Activated naive CD8-positive, alpha-beta T cell (primary cell): ENCODE data around the gene KDELR3.
"Not testable (repeated sequence)": the region's sequence is repeated elsewhere in the genome, so short reads cannot be mapped to it uniquely, and the experiment has no call there.

Source experiments
- H3K27ac Mint-ChIP-seq: one replicate; pipeline ENCODE4 v1.8.0; 2021; ENCODE audit warnings: mixed read lengths
- H3K27me3 Mint-ChIP-seq: one replicate; pipeline ENCODE4 v1.8.0; 2021; ENCODE audit warnings: mixed read lengths
- H3K36me3 Mint-ChIP-seq: one replicate; pipeline ENCODE4 v1.8.0; 2021; ENCODE audit warnings: mixed read lengths
- H3K4me1 Mint-ChIP-seq: one replicate; pipeline ENCODE4 v1.8.0; 2021; ENCODE audit warnings: low read depth, mixed read lengths
- H3K4me3 Mint-ChIP-seq: one replicate; pipeline ENCODE4 v1.8.0; 2021; ENCODE audit warnings: mild to moderate bottlenecking, mixed read lengths
- H3K9me3 Mint-ChIP-seq: one replicate; pipeline ENCODE4 v1.8.0; 2021; ENCODE audit warnings: low read depth, mixed read lengths

The KDELR3 gene

DNA sequence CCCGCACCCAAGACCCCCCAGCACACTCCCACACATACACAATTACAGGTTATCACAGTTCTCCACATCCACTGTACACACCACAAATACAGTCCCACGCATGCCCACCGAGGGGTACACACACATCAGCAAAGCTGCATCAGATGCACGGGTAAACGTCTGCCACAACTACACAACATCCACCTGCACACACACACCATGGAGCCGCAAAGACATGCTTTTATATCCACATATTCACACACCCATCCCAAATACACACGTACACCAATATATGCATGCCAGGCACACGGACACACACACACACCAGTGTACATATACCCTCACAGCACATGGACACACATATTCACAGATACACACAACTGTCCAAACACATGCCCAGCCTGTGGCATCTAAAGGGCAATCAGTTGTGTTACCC, 7.5 kb upstream of the KDELR3 start:
- Mint-ChIP-seq H3K27ac (no peak overlapping the region), H3K27me3 (peaks cover 50% of the 10 kb centered on the region), H3K4me3 (no peak overlapping the region)

DNA sequence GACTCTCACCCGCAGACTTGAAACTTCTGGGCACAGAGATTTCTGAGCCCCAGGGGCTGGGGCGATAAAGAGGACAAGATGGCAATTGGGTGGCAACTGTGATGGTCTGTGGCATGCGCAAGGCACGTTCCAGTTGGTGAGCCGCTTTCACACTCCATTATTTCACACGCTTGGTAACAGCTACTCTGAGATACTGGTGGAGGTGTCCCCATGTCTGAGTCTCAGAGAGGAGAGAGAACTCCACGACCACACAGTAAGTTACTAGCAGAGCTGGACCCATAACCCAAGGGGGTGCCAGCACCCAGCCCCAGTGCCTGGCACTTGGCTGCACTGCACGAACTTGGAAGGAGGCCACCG, 6.9 kb upstream of the KDELR3 start:
- Mint-ChIP-seq H3K27me3 (peaks cover 50% of the 10 kb centered on the region), H3K27ac (no peak overlapping the region), H3K4me1 (peaks cover 16% of the 10 kb centered on the region), H3K4me3 (no peak overlapping the region), H3K36me3 (no peaks in the 10 kb centered on the region), H3K9me3 (no peaks in the 10 kb centered on the region)

More for the DNA sequence above, 7.5 kb upstream of the KDELR3 start:
- Mint-ChIP-seq H3K36me3 (no peaks in the 10 kb centered on the region), H3K9me3 (no peaks in the 10 kb centered on the region), H3K4me1 (peaks cover 16% of the 10 kb centered on the region)

DNA sequence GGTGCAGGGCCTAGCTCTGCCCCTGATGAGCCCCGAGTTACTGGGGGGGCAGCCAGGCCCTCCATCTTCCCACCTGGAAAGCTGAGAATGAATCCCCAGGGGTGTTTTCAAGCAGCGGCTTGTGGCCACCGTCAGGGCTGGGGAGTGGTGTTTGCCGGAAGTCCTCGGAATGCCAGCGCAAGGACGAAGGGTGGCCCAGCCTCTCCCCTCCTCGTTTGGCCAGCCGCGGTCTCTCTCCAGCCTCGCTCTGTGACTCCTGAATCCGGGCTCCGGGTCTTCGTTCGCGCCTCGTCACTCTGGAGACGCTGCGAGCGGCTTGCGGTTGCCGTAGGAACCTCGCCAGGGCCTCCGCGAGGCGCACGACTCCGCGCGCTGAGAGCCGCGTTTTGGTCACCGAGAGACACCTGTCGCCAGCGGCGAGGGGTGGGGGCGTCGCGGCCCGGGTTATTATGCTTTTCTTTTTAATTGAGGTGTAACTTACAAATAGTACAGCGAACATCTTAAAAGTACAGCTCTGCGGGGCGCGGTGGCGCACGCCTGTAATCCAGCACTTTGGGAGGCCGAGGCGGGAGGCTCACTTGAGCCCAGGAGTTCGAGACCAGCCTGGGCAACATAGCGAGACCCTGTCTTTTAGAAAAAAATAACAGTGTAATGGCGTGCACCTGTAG, 6.3 kb upstream of the KDELR3 start:
- no peaks in the 10 kb centered on the region for H3K36me3 Mint-ChIP-seq
- H3K27ac Mint-ChIP-seq, result no peak overlapping the region
- H3K4me1 Mint-ChIP-seq, result peaks cover 12% of the 10 kb centered on the region
- H3K4me3 Mint-ChIP-seq, result no peak overlapping the region
- H3K9me3 Mint-ChIP-seq, result no peaks in the 10 kb centered on the region
- peaks cover 47% of the 10 kb centered on the region for H3K27me3 Mint-ChIP-seq

DNA sequence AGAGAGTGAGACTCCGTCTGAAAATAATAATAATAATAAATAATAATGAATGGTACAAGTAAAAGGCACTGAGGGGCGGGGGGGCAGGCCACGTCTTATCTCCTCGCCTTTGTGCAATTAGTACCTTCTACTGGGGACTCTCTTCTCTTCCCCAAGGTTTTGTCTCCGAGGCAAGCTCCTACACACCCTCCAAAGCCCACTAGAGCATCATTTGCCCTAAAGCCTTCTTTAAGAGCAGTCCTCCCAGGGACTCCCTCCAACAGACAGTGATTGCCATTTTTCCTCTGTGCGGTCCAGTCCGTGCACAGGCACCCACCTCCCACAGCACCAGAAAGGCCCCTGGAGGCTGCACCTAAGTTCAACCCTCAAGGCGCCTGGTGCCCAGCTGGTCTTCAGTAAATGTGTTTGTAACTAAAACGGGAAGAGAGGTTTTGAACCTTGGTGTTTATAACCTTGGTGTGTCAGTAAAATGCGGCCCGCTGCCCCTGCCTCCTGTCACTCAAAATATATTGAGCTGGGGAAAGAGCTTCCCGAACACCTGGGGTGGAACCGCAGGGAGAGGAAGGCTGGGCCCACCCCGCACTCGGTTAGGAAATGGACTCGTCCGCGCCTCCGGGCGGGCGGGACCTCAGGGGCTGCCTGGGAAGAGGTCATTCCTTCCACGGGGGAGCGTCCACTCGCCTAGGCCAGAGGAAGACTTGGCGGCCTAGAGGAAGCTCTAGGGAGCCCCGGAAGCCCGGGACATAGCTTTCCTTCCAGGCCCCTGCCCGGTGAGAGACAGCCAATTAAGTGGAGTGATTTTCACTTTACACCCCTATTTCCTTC, 4.7 kb upstream of the KDELR3 start:
- Mint-ChIP-seq H3K36me3 (no peaks in the 10 kb centered on the region), H3K27ac (no peak overlapping the region), H3K27me3 (peaks cover 37% of the 10 kb centered on the region), H3K4me1 (peaks cover 12% of the 10 kb centered on the region), H3K9me3 (no peaks in the 10 kb centered on the region), H3K4me3 (no peak overlapping the region)

DNA sequence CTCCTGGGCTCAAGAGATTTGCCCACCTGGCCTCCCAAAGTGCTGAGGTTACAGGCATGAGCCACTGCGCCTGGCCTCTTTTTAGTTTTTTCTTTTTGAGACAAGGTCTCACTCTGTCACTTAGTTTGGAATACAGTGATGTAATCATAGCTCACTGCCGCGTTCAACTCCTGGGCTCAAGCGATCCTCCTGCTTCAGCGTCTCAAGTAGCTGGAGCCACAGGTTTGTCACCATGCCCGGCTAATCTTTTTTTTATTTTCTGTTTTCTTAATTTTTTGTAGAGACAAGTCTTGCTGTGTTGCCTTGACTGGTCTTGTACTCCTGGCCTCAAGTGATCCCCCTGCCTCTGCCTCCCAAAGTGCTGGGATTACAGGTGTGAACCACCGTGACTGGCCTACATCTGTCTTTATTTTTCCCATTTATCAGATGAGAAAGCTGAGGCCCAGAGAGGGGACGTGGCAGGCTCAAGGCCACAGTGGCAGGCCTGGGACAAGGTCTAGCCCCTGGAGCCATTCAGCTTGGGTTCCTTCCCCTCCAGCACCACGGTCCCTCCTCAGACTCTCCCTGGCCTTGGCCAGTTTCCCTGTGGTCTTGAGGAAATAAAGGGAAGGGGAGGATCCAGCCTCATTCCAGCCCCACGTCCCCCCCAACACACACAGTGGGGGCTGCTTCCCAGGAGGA, 2.8 kb upstream of the KDELR3 start:
- Mint-ChIP-seq H3K36me3 (no peaks in the 10 kb centered on the region), H3K27me3 (peaks cover 27% of the 10 kb centered on the region), H3K27ac (no peak overlapping the region), H3K4me3 (no peak overlapping the region), H3K4me1 (peaks cover 12% of the 10 kb centered on the region), H3K9me3 (no peaks in the 10 kb centered on the region)

DNA sequence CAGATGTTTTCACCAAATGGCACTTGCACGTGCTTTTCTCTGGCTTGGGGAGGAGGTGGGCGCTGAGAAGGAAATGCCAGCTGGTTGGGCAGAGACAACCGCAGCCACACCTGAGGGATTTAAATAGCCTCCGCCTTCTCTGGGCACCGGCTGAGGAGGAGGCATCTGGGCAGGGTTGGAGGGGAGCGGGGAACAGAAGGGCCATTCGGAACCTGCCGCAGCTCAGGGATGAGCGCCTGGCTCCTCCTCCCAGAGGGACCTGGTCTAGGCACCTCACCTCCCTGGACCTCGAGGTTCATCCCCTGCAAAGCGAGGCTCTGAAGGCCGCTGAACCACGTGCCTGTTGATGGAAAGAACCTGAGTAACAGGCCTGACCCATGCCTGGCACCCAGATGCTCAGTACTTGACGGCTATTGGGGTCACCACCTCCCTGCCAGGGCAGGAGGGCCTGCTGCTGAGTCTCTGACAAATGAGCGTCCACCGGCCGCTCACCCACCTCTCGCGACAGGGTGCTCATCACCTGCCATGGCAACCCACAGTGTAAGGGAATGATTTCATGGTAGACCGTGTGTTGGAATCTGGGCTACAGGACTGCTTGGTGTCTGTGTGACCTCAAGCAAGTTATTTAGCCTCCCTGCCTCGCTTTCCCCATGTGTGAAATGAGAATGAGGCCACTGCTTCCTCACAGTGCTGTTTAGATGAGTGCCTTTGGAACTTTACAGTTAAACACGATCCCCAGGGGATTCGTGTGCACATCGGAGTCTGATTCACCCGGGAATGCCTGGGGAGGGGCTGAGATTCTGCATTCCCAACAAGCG, 2.0 kb upstream of the KDELR3 start:
- H3K9me3 Mint-ChIP-seq, result no peaks in the 10 kb centered on the region
- peaks cover 21% of the 10 kb centered on the region for H3K27me3 Mint-ChIP-seq
- peaks cover 12% of the 10 kb centered on the region for H3K4me1 Mint-ChIP-seq
- no peak overlapping the region for H3K27ac Mint-ChIP-seq
- H3K4me3 Mint-ChIP-seq, result peak overlapping the region; percentile 15
- H3K36me3 Mint-ChIP-seq, result no peaks in the 10 kb centered on the region

DNA sequence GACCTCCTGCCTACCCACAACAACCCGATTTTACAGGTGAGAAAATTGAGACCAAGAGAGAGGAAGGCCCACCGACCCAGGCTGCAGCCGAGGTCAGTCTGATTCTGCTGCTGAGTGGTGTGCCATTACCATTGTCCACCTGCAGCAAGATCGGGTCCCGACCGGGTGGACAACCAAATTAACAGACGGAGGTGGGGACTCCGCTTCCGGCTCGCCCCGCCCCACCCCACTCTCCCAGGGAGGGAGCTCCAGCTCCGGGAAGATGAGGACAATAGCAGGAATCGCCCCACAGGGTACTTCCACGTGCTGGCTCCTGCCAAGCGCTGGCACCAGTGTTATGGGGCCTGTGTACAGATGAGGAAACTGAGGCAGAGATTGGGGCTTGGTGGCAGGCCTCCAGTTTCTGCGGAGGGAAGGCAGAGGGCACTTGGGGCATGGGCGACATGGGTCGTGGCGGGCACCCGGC, 425 bp upstream of the KDELR3 start:
- Mint-ChIP-seq H3K9me3 (no peaks in the 10 kb centered on the region), H3K27me3 (peaks cover 14% of the 10 kb centered on the region), H3K27ac (no peak overlapping the region), H3K4me1 (peaks cover 3% of the 10 kb centered on the region), H3K4me3 (peak overlapping the region; percentile 76), H3K36me3 (no peaks in the 10 kb centered on the region)

DNA sequence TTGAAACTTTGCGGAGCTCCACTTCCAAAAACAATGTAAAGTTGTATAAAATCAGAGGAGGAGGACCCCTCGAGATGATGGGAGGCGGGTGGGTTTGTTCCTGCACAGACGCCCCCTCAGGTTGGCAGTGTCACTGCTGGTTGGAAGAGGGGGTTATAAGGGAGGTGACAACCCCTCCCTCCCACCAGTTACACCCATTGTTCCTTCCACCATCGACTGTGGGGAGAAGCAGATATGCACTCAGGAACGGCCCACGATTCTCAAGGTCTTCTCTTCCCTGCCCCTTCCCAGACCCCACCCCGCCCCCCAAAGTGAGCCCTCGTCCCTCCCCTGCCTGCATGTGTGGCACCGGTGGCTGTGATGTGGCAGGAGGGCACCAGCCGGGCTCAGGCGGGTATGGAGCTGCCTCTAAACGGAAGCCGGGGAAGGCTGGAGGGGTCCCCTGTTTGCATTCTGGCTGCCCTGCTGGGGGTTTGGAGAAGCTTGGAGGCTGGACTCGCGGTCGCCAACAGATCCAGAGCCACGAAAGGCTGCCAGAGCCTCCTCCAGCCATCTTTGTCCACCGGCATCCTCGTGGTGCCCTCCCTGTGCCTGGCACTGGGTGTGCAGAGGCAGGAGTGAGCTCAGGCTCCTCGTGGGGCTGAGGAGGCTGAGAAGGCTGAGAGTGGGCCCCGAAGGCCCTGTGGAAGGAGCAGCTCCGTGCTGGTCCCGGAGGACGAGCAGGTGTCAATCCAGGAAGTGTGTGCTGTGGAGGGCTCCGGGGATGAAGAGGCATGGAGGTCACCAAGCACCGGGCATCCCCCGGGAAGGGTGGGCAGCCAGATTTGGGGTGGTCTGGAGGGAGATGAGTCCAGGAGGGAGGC, 778 bp downstream of the KDELR3 start:
- Mint-ChIP-seq H3K4me1 (peaks cover 3% of the 10 kb centered on the region), H3K9me3 (no peaks in the 10 kb centered on the region), H3K27ac (no peak overlapping the region), H3K27me3 (peaks cover 10% of the 10 kb centered on the region), H3K4me3 (peak overlapping the region; percentile 60), H3K36me3 (no peaks in the 10 kb centered on the region)

DNA sequence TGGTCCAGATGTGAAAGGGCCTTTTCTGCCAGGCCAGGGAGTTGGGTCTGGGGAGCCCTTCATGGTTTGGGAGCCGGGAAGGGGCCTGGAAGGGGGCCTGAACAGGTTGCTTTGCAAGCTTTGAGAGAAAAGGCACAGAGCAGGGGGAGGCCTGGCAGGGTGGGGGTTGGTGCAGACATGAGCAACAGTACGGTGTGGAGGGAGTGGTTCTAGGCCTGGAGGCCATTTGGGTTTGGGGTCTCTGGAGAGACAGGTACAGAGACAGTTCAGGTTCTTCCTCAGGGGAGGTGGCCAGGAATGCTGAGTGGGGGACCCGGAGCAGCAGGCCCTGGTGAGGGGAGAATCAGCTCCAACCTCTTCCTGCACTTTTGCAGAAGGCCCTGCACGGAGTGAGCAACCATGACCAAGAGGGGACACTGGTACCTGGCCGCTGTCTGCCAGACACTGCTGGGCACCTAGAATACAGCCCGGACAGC, 1.4 kb downstream of the KDELR3 start:
- no peaks in the 10 kb centered on the region for H3K36me3 Mint-ChIP-seq
- peak overlapping the region; percentile 7 for H3K4me3 Mint-ChIP-seq
- no peak overlapping the region for H3K27ac Mint-ChIP-seq
- peaks cover 3% of the 10 kb centered on the region for H3K4me1 Mint-ChIP-seq
- no peaks in the 10 kb centered on the region for H3K9me3 Mint-ChIP-seq
- H3K27me3 Mint-ChIP-seq, result peaks cover 4% of the 10 kb centered on the region

DNA sequence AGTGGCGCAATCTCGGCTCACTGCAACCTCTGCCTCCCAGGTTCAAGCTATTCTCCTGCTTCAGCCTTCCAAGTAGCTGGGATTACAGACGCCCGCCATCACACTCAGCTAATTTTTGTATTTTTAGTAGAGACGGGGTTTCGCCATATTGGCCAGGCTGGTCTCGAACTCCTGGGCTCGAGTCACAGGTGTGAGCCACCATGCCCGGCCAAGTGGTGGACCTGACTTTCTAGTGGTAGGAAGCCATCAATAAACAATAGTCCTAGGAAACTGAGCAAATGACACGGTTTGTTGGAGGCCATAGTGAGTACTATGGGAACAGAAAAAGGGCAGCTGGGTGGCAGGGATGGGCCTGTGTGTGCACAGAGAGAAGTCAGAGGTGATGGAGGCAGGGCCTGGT, 2.3 kb downstream of the KDELR3 start:
- not testable (repeated sequence) for H3K27me3 Mint-ChIP-seq, H3K4me3 Mint-ChIP-seq, H3K27ac Mint-ChIP-seq, H3K4me1 Mint-ChIP-seq, H3K36me3 Mint-ChIP-seq, H3K9me3 Mint-ChIP-seq

DNA sequence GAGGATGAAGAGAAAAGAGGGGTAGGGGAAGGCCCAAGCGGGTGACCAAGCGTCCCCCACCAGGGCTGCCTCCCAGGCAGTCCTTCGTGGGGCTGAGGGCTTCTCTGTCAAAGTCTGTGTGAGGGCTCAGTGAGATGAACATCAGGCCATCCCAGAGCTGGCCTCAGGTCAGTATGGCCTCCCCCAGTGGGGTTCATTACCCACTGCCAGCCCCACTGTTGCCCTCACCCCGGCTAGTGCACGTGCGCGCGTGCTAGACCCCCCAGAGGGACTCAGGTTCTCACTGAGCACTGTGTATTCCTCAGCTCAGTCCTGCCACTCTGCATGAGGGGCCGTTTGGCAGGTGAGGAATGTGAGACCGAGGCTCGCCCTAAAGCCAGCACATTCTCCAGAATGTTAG, 3.3 kb downstream of the KDELR3 start:
- no peak overlapping the region for H3K27ac Mint-ChIP-seq
- no peak overlapping the region for H3K4me3 Mint-ChIP-seq
- H3K36me3 Mint-ChIP-seq, result no peaks in the 10 kb centered on the region
- H3K27me3 Mint-ChIP-seq, result peaks cover 4% of the 10 kb centered on the region
- H3K4me1 Mint-ChIP-seq, result peaks cover 7% of the 10 kb centered on the region
- H3K9me3 Mint-ChIP-seq, result no peaks in the 10 kb centered on the region

DNA sequence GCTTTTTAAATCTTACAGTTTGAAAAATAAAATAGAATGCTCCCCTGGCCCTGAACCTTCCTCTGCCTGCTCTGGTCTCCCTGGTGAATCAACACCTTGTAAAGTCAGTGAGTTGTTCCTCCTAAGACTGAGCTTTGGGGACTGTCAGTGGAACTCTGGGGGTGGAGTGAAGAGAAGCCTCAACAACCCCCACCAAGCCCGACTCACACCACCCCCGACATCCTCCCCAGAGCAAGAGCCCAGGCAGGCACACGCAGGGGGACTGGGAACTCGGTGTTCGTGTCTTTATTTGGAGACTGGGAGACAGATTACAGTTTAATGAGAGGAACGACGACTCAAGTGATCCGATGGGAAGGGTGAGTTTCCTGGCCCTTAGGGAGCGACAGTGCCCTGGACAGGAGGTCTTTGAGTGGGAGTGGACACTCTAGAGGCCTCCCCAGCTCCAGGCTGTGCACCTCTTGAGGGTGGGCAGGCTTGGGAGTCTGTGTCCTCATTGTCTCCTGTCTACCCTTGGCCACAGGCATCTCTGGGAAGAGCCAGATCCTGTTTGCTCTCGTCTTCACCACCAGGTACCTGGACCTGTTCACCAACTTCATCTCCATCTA, 6.2 kb downstream of the KDELR3 start:
- Mint-ChIP-seq H3K27me3 (no peaks in the 10 kb centered on the region), H3K9me3 (no peaks in the 10 kb centered on the region), H3K4me1 (peaks cover 6% of the 10 kb centered on the region), H3K4me3 (no peak overlapping the region), H3K36me3 (no peaks in the 10 kb centered on the region), H3K27ac (no peak overlapping the region)

DNA sequence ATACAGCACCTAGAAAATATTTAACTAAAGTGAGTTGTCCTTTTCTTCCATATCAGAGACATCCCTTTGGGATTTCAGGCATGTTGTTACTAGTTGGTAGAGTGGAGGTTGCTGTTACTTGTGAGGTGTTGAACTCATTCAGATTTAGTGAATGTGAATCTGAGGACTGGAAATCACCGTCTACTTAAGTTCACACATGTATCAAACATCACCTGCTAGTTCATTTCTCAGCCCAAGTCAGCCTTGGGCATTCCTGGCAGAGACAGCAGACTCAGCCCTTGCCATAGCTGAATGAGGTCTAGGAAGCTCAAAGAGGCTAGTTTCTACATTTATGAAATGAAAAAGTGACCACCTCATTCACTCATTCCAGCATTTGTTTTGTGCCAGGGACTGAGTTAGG, 9.7 kb downstream of the KDELR3 start:
- Mint-ChIP-seq H3K27ac (no peak overlapping the region), H3K9me3 (no peaks in the 10 kb centered on the region), H3K4me1 (peaks cover 10% of the 10 kb centered on the region), H3K36me3 (peaks cover 4% of the 10 kb centered on the region), H3K27me3 (no peaks in the 10 kb centered on the region), H3K4me3 (no peak overlapping the region)
